GM18505 (cell line): ENCODE measurements around the gene CCDC89.

ENCODE experiments used
- ATAC-seq: cut with Tn5 transposase; IDR thresholded peaks from one replicate; pipeline ENCODE4 v1.9.1; 2021; ENCODE audit not compliant: unreplicated experiment
- POLR2A ChIP-seq: IDR thresholded peaks from 4 replicates; pipeline ENCODE4 v1.6.1; 2011; ENCODE audit warnings: borderline replicate concordance; ENCODE audit not compliant: insufficient read depth, insufficient read length; ENCODE audit errors: extremely low read depth

The CCDC89 gene

DNA sequence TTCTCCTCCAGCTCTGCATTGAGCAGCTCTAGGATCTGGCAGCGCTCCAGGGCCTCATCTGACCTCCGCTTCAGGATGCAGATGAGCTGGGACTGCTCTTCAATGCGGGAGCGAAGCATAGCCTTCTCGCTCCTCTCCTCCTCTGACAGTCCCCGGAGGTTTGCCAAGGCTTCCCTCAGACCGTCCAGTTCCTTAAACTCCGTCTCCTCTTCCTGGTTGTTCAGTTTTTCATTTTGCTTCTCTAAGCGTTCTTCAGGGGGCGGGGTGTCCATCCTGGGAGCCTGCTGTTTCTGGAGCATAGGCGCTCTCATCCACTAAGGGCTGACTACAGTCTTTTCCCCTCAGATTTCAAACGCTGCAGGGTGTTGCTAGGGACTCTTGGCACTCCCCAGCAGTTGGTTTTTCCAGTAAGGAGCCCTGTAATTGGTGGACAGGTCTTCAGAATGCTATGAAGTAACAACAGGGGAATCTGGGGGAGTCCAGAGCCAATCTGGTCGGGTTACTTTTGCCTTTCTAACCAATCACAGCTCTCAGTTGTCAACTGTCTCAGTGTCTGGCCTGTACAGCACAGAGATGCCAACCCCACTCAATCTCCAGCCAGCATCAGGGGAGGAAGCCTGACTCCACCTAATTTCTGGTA, at the start of gene CCDC89:
Gene CCDC89 (minus strand): TSS at position 376 of the 640 bp plus-strand sequence. CDS start 65 bp downstream, at position 311.
- ATAC-seq: no peak
- TF ChIP-seq POLR2A: no peak

DNA sequence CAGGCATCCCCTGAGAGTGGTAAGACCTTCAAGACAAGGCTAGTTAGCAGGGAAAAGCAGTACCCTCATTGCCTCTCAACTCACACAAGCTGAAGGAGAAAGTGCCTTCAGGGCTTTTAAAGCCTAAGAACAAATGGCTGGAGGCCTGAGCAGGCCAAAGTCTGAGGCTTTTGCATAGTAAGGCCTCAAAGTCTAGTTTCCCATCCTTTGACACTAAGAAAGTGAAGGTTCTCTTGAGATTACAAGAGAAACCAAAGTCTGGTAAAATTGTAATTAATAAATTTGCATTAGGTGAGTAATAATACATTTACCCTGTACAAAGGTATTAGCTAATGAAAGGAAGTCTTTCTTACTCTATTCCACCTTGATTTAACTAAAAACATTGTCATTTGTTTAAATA, 47.0 kb upstream of the CCDC89 start:
- no peak for TF ChIP-seq POLR2A
- no peak for ATAC-seq

DNA sequence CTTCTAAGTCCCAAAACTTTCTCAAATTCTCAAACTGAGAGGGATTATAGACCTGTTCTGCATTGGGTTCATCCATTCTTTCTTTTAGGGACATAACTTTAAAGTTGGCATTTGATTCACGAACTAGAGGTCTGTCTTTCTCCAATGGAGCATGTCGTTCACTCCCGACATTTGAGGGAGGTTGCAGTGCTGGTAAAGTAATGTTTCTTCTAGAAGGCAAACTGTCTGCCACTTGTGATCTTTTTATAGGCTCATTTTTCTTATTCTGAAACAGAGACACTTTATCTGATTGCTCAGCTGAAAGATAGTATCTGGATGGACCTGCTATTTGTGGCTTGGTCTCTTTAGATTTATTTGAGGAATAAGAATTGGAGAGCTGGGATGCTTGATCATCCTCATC, 40.4 kb upstream of the CCDC89 start:
- no peak for ATAC-seq
- no peak for TF ChIP-seq POLR2A

DNA sequence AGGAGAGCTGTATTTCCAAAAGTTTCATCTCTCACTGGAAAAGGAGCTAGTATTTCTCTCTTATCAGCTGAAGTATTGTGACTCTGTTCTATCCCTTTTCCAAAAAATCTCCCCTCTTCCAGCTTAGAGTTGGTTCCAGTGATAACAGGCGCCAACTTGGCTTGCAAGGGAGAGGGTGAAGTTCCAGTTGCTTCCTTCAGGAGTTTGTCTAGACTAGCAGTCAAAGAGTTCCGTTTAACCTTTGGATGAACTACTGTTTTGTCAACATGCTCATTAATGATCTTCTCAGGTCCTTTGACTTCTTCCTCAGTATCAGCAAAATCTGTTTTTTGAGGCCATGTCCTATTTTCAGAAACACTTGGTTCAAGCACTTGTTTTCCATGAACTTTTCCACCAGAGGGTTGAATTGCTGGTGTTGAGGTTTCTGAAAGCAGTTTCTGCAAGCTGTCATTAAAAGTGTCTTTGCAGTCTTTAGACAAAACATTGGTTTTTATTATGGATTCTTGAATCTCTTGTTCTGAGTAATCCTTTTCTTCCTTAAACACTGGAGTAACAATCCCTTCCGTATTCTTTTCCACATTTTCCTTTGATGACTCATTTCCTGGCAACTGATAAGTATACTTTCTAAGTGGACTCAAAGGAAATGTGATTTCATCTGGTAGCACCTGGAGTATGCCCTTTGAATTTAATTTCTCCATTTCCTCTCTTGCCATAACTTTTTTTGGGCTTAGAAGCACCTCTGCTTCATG, 39.7 kb upstream of the CCDC89 start:
- ATAC-seq: no peak
- no peak for TF ChIP-seq POLR2A

DNA sequence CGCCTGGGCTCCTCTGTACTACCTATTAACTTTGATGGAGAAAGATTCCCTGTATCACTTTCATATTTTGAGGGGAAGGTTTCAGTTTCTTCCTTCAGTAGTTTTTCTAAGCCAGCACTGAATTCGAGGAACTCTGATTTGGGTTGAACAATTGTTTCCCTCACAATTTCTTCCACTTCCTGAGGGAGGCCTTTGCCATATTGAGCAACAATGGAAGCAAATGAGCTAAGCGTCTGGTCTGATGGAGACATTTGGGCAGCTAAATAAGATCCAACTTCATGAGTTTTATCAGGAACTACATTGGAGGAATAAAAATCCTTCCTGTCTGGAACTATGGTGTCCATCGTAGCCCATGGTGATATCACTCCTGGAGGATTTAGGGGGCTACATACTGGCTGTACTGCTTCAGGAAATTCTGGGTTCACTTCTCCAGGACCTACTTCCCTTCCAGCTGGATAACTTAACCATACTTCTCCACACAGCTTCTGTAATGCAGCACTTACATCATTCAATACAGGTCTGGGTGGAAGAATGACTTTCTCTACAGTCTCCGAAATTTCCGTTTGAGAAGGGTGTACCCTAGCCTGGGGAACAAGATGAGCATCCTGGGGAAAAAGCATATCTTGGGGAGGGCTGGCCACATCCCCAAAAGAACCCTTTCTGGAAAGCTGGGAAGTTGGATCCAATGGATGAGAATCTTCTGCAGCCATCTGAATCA, 38.9 kb upstream of the CCDC89 start:
- ATAC-seq: no peak

DNA sequence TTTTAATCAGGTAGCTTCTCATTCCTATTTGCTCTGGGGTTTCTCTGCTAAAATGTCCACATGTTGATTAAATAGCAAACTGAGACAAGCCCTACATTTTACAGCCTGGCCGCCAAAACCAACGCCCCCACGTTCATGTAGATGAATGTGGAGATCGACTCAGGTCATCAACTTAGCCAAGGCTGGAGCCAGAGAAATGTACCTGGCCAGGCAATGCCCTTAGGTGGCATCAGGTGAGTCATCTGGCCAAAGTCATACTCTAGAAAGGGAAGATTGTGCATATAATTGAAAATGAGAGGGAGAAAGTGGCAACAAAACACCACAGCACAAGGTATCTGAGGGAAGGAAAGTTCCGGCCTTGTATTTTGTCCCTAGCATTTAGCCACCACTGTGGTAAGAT, 37.1 kb upstream of the CCDC89 start:
- no peak for ATAC-seq
- no peak for TF ChIP-seq POLR2A

More for the DNA sequence above, 38.9 kb upstream of the CCDC89 start:
- no peak for TF ChIP-seq POLR2A

DNA sequence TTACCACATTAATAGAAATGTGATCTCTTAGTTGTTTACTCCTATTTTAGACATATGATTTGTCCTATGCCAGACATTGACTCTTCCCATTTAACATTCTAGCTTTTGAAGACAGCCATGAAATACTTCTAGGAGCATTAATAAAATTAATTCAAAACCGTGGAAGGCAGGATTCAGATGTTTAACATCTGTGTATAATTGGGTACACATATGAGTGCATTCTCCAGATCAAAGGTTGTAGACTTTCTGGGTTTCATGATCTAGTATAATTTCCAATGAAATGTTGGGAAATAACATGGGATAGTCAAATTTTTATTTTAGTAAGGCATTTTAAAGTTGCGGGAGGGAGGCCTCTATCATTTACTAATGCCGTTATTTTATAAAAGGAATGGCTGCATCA, 35.2 kb upstream of the CCDC89 start:
- ATAC-seq: no peak
- no peak for TF ChIP-seq POLR2A

DNA sequence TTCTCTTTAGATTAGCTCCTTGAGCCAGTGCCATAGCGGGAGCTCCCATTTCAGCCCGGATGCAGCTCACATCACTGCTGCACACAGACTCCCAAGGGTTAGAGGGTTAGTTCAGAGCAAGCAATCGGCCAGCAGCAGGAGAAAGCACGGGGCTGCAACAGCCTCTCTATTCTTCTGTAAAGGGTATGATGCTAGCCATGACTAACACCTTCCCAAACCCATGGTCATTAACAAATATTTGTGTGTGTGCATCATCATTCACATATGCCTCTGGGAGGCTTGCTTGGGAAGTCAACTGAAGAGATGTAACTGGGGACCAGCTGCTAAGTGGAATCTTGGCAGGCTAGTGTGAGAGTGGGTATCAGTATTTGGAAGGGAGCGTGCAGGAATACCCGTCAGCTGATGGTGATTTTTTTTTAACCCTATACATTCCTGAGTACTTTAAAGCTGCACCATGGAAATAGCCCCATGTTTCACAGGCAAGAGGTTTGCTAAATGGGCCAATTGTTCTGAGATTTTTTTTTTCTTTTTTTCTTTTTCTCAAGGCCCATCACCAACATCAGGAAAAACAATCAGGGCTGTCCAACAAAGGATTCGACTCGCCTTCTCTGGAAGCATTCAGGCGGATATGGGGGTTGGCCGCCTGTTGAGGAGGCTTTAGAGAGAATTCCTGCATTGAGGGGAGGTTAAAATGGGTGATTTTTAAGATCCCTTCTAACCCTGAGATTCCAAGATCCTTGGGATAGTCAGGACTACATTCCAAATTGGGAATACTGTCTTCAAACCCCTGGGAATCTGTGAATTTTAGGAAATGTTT, 33.2 kb upstream of the CCDC89 start:
- TF ChIP-seq POLR2A: no peak
- ATAC-seq: no peak

DNA sequence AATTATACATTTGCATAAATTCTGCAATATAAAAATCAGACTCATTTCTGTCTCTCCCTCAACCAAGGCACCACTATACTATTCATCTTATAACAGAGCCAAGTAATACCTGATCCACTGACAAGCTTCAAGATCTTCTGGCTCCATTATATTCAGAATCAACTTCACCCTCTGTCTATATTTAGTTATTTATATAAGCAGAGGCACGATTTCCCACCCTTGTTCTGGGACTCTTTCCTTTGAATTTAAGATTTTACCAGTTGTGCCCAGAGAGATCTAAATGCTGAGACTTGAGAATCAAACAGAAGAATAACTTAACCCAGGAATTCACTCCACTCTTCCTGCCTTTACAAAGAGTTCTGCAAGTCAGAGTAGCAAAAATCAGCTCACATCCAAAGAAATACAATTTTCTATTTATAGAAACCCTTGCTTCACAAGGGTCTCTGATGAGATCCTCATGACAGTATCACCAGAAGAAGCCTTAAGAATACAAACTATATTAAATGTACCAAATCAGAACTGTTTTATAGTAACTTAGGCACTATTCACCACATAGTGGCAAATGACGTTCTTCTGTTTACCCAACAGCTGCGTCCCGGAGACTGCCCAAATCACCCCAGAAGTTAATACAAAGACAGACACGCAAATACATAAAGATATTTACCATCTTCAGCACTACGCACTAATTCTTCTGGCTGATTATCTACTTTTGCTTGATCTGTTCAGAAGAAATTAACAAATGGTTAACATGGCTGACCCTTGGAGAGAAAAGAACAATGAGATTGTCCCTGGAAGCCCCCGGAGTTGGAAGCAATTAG, 32.3 kb upstream of the CCDC89 start:
- TF ChIP-seq POLR2A: no peak
- ATAC-seq: no peak

DNA sequence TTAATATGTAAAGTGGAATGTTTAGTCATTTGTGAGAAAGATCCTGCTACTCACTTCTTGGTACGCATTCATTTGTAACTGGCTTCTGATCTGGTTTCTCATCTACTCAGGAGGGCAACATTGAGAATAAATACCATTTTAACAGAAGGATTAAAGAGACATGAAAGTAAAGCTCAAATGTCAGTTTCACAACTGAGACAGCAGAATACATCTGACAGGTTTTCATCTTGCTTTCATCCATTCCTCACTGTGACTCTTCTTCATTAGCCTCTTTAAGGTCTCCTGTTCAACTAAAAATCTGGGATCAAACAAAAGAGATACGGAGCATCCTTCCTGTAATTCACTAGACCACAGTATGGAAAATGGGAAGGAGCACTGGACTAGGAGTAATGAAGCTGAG, 31.4 kb upstream of the CCDC89 start:
- TF ChIP-seq POLR2A: no peak
- ATAC-seq: no peak

DNA sequence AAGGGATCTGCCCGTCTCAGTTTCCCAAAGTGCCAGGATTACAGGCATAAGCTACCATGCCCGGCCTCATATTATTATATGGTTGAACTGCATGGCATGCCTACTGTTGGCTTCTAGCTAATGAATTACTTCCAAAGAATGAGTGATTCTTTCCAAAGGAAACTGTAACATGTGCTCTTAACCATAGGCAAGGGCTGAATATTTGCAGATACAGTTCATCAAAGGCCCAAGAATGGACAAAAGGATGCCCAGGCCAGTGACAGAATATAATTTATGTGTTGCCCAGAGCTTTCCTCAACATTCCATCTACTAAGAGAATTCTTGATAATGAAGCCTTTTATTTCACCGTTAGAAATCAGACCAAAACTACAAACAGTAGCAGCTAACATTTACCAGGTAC, 27.0 kb upstream of the CCDC89 start:
- TF ChIP-seq POLR2A: no peak
- ATAC-seq: no peak

DNA sequence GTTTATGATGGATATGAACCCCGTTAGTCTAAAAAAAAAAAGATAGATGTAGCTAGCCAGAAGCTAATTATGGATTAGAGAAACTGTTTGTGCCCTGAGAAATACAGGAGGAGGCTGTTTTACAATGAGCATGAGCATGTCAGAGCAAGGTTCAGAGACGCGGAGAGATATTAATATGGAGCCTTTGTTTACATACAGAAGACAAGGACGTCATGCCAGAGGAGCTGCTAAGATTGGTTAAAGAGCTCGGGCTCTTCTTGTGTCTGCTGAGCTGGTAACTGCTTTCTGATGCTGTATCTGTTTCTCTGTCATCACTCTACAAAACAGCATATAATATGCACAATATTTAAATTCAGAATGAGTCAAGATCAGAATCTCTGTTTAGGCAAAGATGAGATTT, 24.9 kb upstream of the CCDC89 start:
- no peak for TF ChIP-seq POLR2A
- no peak for ATAC-seq
